H1 (cell line): ENCODE measurements around the gene TPSG1. TPM values are rescaled to one million over a fixed set of nuclear protein-coding genes. Genes with fewer than 3 reads are reported as not detected.

Experiments used
- CHD7 ChIP-seq: fragments of 300-600 bp; sonication (generic); IDR thresholded peaks from 2 replicates; pipeline ENCODE4 v1.7.1; 2012; ENCODE audit warnings: low read length, moderate library complexity, mild to moderate bottlenecking, inconsistent platforms; ENCODE audit not compliant: insufficient replicate concordance
- polyA plus RNA-seq, 7 experiments: library from polyadenylated mRNA; depleted of rRNA in 3 of 7; stranded (reverse) in 5 of 7; unstranded in 2 of 7; fragments of >200 nt in 5 of 7; fragments of 200-250 nt in 2 of 7; gene quantifications; 1 replicate in 5 of 7; 2 replicates in 1 of 7; 4 replicates in 1 of 7; pipeline versions ENCODE4 v1.2.1 to v1.2.3, GENCODE V29; 2011 to 2013; ENCODE audit warnings: missing spikeins in 2 of 7, mixed read lengths in 2 of 7
- total RNA-seq: library from RNA; stranded (reverse); fragmentation: NEBNext Ultra II Directional; extraction: Animal tissue kit (Norgen Biotek cat#: 25700); gene quantifications from 2 replicates; pipeline ENCODE4 v1.2.1, GENCODE V29; 2021

TPSG1 gene
- total and polyA plus RNA-seq, 2 of the 8 experiments (the other 6 are each of a cell fraction or from before 2014, with no cell fraction given): not detected

DNA sequence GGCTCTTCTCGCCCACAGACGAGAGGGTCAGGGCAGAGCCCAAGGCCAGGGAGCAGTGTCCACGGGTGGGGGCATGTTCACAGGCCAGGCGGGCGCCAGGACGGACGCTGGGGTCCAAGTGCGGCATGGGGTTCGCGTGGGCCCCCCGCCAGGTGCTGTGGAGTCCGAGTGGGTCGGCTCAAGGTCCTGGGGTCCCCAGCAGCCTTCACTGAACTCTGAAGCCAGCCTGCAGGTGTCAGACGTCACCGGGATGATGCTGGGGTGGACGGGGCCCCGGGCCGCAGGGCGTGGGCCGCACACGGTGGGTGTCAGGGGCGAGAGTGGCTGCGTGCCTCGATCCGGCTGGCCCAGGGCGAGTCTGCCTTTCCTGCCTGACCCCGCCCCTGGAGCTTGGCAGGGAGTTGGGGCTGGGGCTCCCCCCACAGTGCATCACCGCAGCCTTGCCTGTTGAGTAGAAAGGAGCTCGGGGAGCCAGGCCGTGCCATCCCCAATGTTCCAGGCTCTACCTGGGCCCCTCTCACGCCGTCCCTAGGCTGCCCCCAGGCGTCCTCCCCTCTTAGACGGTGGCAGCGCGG is 53.1 kb downstream of the TPSG1 start (continued):
- TF ChIP-seq CHD7: no peak
